NCI-H1092 (cell line): ENCODE results near the gene SMIM34.
"Not testable (repeated sequence)": the region's sequence is repeated elsewhere in the genome, so short reads cannot be mapped to it uniquely, and the experiment has no call there.

Source experiments
- DNase-seq: peaks from one replicate; lab custom pipeline; 2025; lab: John Stamatoyannopoulos, UW

Gene SMIM34

GRCh38 chr21:34423805-34424204 lies at the start of gene SMIM34:
TSS of gene SMIM34 (minus strand) at chr21:34423951. CDS start at chr21:34423839, 112 bp downstream.
- not testable (repeated sequence) for DNase-seq

GRCh38 chr21:34467333-34467732 lies 43.6 kb upstream of the SMIM34 start:
- not testable (repeated sequence) for DNase-seq

- not testable (repeated sequence) for DNase-seq
These were observed 35.7 kb upstream of the SMIM34 start for GRCh38 chr21:34459426-34459825.

GRCh38 chr21:34458266-34458665 lies 34.5 kb upstream of the SMIM34 start:
- not testable (repeated sequence) for DNase-seq

GRCh38 chr21:34456180-34456579 lies 32.4 kb upstream of the SMIM34 start:
- not testable (repeated sequence) for DNase-seq

- not testable (repeated sequence) for DNase-seq
These were observed 31.9 kb upstream of the SMIM34 start for GRCh38 chr21:34455628-34456027.

GRCh38 chr21:34447018-34447417 lies 23.3 kb upstream of the SMIM34 start:
- DNase-seq: not testable (repeated sequence)

GRCh38 chr21:34443486-34443885 lies 19.7 kb upstream of the SMIM34 start:
- not testable (repeated sequence) for DNase-seq

- not testable (repeated sequence) for DNase-seq
These were observed 6.0 kb upstream of the SMIM34 start for GRCh38 chr21:34429710-34430109.

- not testable (repeated sequence) for DNase-seq
These were observed 4.7 kb upstream of the SMIM34 start for GRCh38 chr21:34428441-34428840.

- not testable (repeated sequence) for DNase-seq
These were observed 3.6 kb upstream of the SMIM34 start for GRCh38 chr21:34427339-34427738.

GRCh38 chr21:34417448-34418077 lies 6.2 kb downstream of the SMIM34 start:
- not testable (repeated sequence) for DNase-seq

GRCh38 chr21:34407294-34407693 lies 16.5 kb downstream of the SMIM34 start:
- DNase-seq: not testable (repeated sequence)

GRCh38 chr21:34406676-34407075 lies 17.1 kb downstream of the SMIM34 start:
- not testable (repeated sequence) for DNase-seq

- DNase-seq: not testable (repeated sequence)
These were observed 17.6 kb downstream of the SMIM34 start for GRCh38 chr21:34406102-34406501.

GRCh38 chr21:34405686-34406085 lies 18.1 kb downstream of the SMIM34 start:
- DNase-seq: not testable (repeated sequence)

- not testable (repeated sequence) for DNase-seq
These were observed 19.0 kb downstream of the SMIM34 start for GRCh38 chr21:34404742-34405141.

GRCh38 chr21:34400522-34400921 lies 23.2 kb downstream of the SMIM34 start:
- not testable (repeated sequence) for DNase-seq

- DNase-seq: not testable (repeated sequence)
These were observed 39.9 kb downstream of the SMIM34 start for GRCh38 chr21:34383724-34384415.

GRCh38 chr21:34383138-34383537 lies 40.6 kb downstream of the SMIM34 start:
- not testable (repeated sequence) for DNase-seq

GRCh38 chr21:34375619-34375972 lies 48.2 kb downstream of the SMIM34 start:
- DNase-seq: not testable (repeated sequence)

GRCh38 chr21:34374940-34375618 lies 48.7 kb downstream of the SMIM34 start, which contains the start of gene SMIM11:
TSS of gene SMIM11 (plus strand) at chr21:34375507. CDS start at chr21:34379505, 3,998 bp downstream.
- DNase-seq: not testable (repeated sequence)

- DNase-seq: not testable (repeated sequence)
These were observed 49.3 kb downstream of the SMIM34 start for GRCh38 chr21:34374462-34374861.
